CD14-positive monocyte (primary cell): ENCODE measurements around the gene RPS6KA2. TPM values are rescaled to one million over a fixed set of nuclear protein-coding genes. Genes with fewer than 3 reads are reported as not detected.

Source experiments
- DNase-seq, 3 donors: peaks; one replicate each; pipeline ENCODE4 v3.0.0-alpha.2; 2011 to 2022
- H2AFZ ChIP-seq: 2 replicates; pipeline ENCODE4 v1.6.0; 2012; ENCODE audit warnings: mild to moderate bottlenecking, low read depth, low read length, inconsistent platforms; ENCODE audit not compliant: insufficient read depth, poor library complexity, severe bottlenecking
- H3K27ac ChIP-seq, 2 donors: 1 replicate in 1 of 2; 2 replicates in 1 of 2; pipeline ENCODE4 v1.5.1; 2012 to 2013; ENCODE audit warnings: low read length in 2 of 2, control low read depth in 1 of 2, inconsistent platforms in 1 of 2, low read depth in 1 of 2, mild to moderate bottlenecking in 1 of 2
- H3K27me3 ChIP-seq, 2 donors: one replicate each; pipeline versions ENCODE4 v1.6.0 to v1.6.1; 2011 to 2013; ENCODE audit warnings: low read length in 2 of 2; ENCODE audit not compliant: control insufficient read depth in 2 of 2, insufficient read depth in 2 of 2
- H3K36me3 ChIP-seq, 2 donors: replicated peaks in 1 of 2; 1 replicate in 1 of 2; 2 replicates in 1 of 2; pipeline versions ENCODE4 v1.5.1 to v1.6.1; 2012 to 2013; ENCODE audit warnings: low read length in 2 of 2, control low read depth in 1 of 2, inconsistent platforms in 1 of 2, mild to moderate bottlenecking in 1 of 2; ENCODE audit not compliant: insufficient read depth in 2 of 2, control insufficient read depth in 1 of 2
- H3K4me1 ChIP-seq, 2 donors: 1 replicate in 1 of 2; 2 replicates in 1 of 2; pipeline versions ENCODE4 v1.5.1 to v1.6.1; 2012 to 2013; ENCODE audit warnings: low read length in 2 of 2, control low read depth in 1 of 2, inconsistent platforms in 1 of 2, mild to moderate bottlenecking in 1 of 2, moderate library complexity in 1 of 2; ENCODE audit not compliant: insufficient read depth in 2 of 2, control insufficient read depth in 1 of 2
- H3K4me2 ChIP-seq: replicated peaks from 2 replicates; pipeline ENCODE3; 2012; ENCODE audit warnings: low read length, moderate library complexity, mild to moderate bottlenecking; ENCODE audit not compliant: poor library complexity, severe bottlenecking; ENCODE audit errors: extremely low read depth
- H3K4me3 ChIP-seq, 3 experiments: fragments of 200-600 bp in 1 of 3; sonication (generic) in 1 of 3; replicated peaks in 1 of 3; 1 replicate in 2 of 3; 2 replicates in 1 of 3; pipeline ENCODE4 v1.5.1; 2011 to 2013; ENCODE audit warnings: low read length in 3 of 3, mild to moderate bottlenecking in 3 of 3, control low read depth in 2 of 3, low read depth in 2 of 3, inconsistent platforms in 1 of 3, moderate library complexity in 1 of 3
- H3K79me2 ChIP-seq: 2 replicates; pipeline ENCODE4 v1.6.0; 2012; ENCODE audit warnings: mild to moderate bottlenecking, control low read depth, inconsistent platforms, low read length, moderate library complexity; ENCODE audit not compliant: insufficient read depth
- H3K9ac ChIP-seq: 2 replicates; pipeline ENCODE4 v1.6.0; 2017; ENCODE audit warnings: low read length, mild to moderate bottlenecking; ENCODE audit not compliant: insufficient read depth, poor library complexity, severe bottlenecking
- H3K9me3 ChIP-seq, 2 donors: replicated peaks in 1 of 2; 1 replicate in 1 of 2; 2 replicates in 1 of 2; pipeline versions ENCODE4 v1.5.1 to v1.6.1; 2012 to 2013; ENCODE audit warnings: low read length in 2 of 2, control low read depth in 1 of 2; ENCODE audit not compliant: control insufficient read depth in 1 of 2, insufficient read depth in 1 of 2
- H4K20me1 ChIP-seq: 2 replicates; pipeline ENCODE4 v1.6.0; 2012; ENCODE audit warnings: mild to moderate bottlenecking, low read length, control low read depth, moderate library complexity; ENCODE audit not compliant: insufficient read depth
- H3K27ac Mint-ChIP-seq, 7 donors: one replicate each; pipeline ENCODE4 v1.8.0; 2020; ENCODE audit warnings: mild to moderate bottlenecking in 7 of 7, mixed read lengths in 7 of 7, moderate library complexity in 6 of 7, inconsistent platforms in 2 of 7
- H3K27me3 Mint-ChIP-seq, 3 donors: one replicate each; pipeline ENCODE4 v1.8.0; 2021 to 2022; ENCODE audit warnings: low read depth in 3 of 3, mild to moderate bottlenecking in 3 of 3, mixed read lengths in 3 of 3, moderate library complexity in 3 of 3, inconsistent platforms in 1 of 3
- H3K36me3 Mint-ChIP-seq, 2 donors: one replicate each; pipeline ENCODE4 v1.8.0; 2020; ENCODE audit warnings: mixed read lengths in 2 of 2, inconsistent platforms in 1 of 2, mild to moderate bottlenecking in 1 of 2
- H3K4me1 Mint-ChIP-seq: one replicate; pipeline ENCODE4 v1.8.0; 2020; ENCODE audit warnings: mild to moderate bottlenecking, mixed read lengths
- H3K4me3 Mint-ChIP-seq, 2 donors: one replicate each; pipeline ENCODE4 v1.8.0; 2020; ENCODE audit warnings: mild to moderate bottlenecking in 2 of 2, mixed read lengths in 2 of 2, moderate library complexity in 1 of 2
- H3K9me3 Mint-ChIP-seq, 7 donors: one replicate each; pipeline ENCODE4 v1.8.0; 2020 to 2022; ENCODE audit warnings: mixed read lengths in 7 of 7, mild to moderate bottlenecking in 6 of 7, moderate library complexity in 6 of 7, inconsistent platforms in 2 of 7
- CTCF ChIP-seq: fragments of 200-600 bp; IDR thresholded peaks from one replicate; pipeline ENCODE4 v1.8.0; 2022; ENCODE audit warnings: antibody characterized with exemption, mild to moderate bottlenecking
- WGBS: methylation state at CpG from one replicate; pipeline ENCODE4 v1.1.5; 2013; ENCODE audit warnings: missing lambda C conversion rate; ENCODE audit not compliant: insufficient coverage; 5-methylcytosine and 5-hydroxymethylcytosine counted together
- intact Hi-C, 2 donors: fragments of 100-400 bp; cut with micrococcal nuclease; formaldehyde crosslinking; loops; one replicate each; pipeline versions ENCODE4 v1.15.0 to v1.15.1; 2023
- polyA plus RNA-seq, 3 donors: library from polyadenylated mRNA; depleted of rRNA in 1 of 3; unstranded in 2 of 3; stranded (reverse) in 1 of 3; fragments of 300-500 nt in 2 of 3; fragments of >200 nt in 1 of 3; fragmentation: Illumina TruSeq in 2 of 3; gene quantifications; 1 replicate in 2 of 3; 2 replicates in 1 of 3; pipeline ENCODE4 v1.2.3, GENCODE V29; 2012 to 2021

The RPS6KA2 gene
- polyA plus RNA-seq, 3 donors = 1.4 to 3.1 (median 1.9) TPM

- H3K9me3 Mint-ChIP-seq = peaks cover 0 to 10% (median 2%) of the 10 kb centered on the region in 7 donors
- no peak for TF ChIP-seq CTCF
- intact Hi-C loops = no loop called here
- WGBS = 93% methylated on average over 5 of the region's 6 CpGs
- DNase-seq = no peak
- Histone ChIP-seq H3K4me2 (no peak overlapping the region), H3K27me3 (peaks cover 25 to 34% of the 10 kb centered on the region in 2 donors), H3K27ac (no peak overlapping the region), H3K79me2 (no peaks in the 10 kb centered on the region), H3K4me1 (peaks cover 21 to 29% of the 10 kb centered on the region in 2 donors), H3K9ac (no peak overlapping the region), H3K9me3 (no peaks in the 10 kb centered on the region), H3K4me3 (no peak overlapping the region), H2AFZ (no peak overlapping the region), H3K36me3 (no peaks in the 10 kb centered on the region), H4K20me1 (no peaks in the 10 kb centered on the region)
- no peaks in the 10 kb centered on the region for H3K36me3 Mint-ChIP-seq
- peaks cover 37 to 48% (median 48%) of the 10 kb centered on the region in 3 donors for H3K27me3 Mint-ChIP-seq
- H3K4me1 Mint-ChIP-seq = peaks cover 28% of the 10 kb centered on the region
- no peak overlapping the region for H3K4me3 Mint-ChIP-seq
- H3K27ac Mint-ChIP-seq = no peak overlapping the region
Measured at GRCh38 chr6:166630462-166630861, 3.4 kb upstream of the RPS6KA2 start.

- Histone ChIP-seq H3K9ac (no peak overlapping the region), H3K36me3 (no peaks in the 10 kb centered on the region), H3K4me2 (no peak overlapping the region), H3K9me3 (no peaks in the 10 kb centered on the region), H4K20me1 (no peaks in the 10 kb centered on the region), H3K4me3 (no peak overlapping the region), H3K27me3 (peaks cover 27 to 36% of the 10 kb centered on the region in 2 donors), H3K79me2 (no peaks in the 10 kb centered on the region), H3K4me1 (peaks cover 21 to 29% of the 10 kb centered on the region in 2 donors), H3K27ac (no peak overlapping the region), H2AFZ (no peak overlapping the region)
- H3K27ac Mint-ChIP-seq = no peak overlapping the region
- peaks cover 28% of the 10 kb centered on the region for H3K4me1 Mint-ChIP-seq
- no peak for TF ChIP-seq CTCF
- WGBS = 85% methylated on average over 2 of the region's 5 CpGs
- H3K9me3 Mint-ChIP-seq = peaks cover 0 to 10% (median 4%) of the 10 kb centered on the region in 7 donors
- no peak for DNase-seq
- no peaks in the 10 kb centered on the region for H3K36me3 Mint-ChIP-seq
- peak overlapping the region in 1 of 2 donors; percentile 52 for H3K4me3 Mint-ChIP-seq
- H3K27me3 Mint-ChIP-seq = peaks cover 42 to 54% (median 54%) of the 10 kb centered on the region in 3 donors
- intact Hi-C loops = loop anchor here (5.0 to 10.0 kb wide), 7 partner anchors 245 to 375 kb away; partner anchors contain the start of genes MPC1 (in 2 of the 2), RNASET2 (in 2 of the 2) and SFT2D1 (in 1 of the 2)
Measured at GRCh38 chr6:166629628-166630027, 2.6 kb upstream of the RPS6KA2 start.
